Lung (tissue), 12 donors: ENCODE data around the gene AGGF1. TPM values are rescaled to one million over a fixed set of nuclear protein-coding genes. Genes with fewer than 3 reads are reported as not detected.
"Not testable (repeated sequence)": the region's sequence is repeated elsewhere in the genome, so short reads cannot be mapped to it uniquely, and the experiment has no call there.

Source experiments
- ATAC-seq: fragments of 200-7000 bp; cut with Tn5 transposase; one replicate; pipeline ENCODE4 v1.9.1; 2020; ENCODE audit warnings: moderate number of reproducible peaks; ENCODE audit not compliant: insufficient read depth, low FRiP score
- DNase-seq, 3 donors: peaks; one replicate each; pipeline ENCODE4 v3.0.0-alpha.2; 2013 to 2017
- H3K27ac ChIP-seq, 2 donors: one replicate each; pipeline ENCODE4 v1.5.1; 2013; ENCODE audit warnings: mild to moderate bottlenecking in 2 of 2, moderate library complexity in 2 of 2, control low read depth in 1 of 2, inconsistent platforms in 1 of 2, low read depth in 1 of 2, low read length in 1 of 2
- H3K27me3 ChIP-seq, 3 donors: one replicate each; pipeline ENCODE4 v1.5.1; 2013; ENCODE audit warnings: low read length in 2 of 3; ENCODE audit not compliant: control insufficient read depth in 3 of 3, insufficient read depth in 3 of 3
- H3K36me3 ChIP-seq, 4 donors: one replicate each; pipeline ENCODE4 v1.5.1; 2013; ENCODE audit warnings: low read length in 4 of 4, mild to moderate bottlenecking in 1 of 4, moderate library complexity in 1 of 4; ENCODE audit not compliant: control insufficient read depth in 4 of 4, insufficient read depth in 4 of 4
- H3K4me1 ChIP-seq, 5 donors: one replicate each; pipeline ENCODE4 v1.5.1; 2013; ENCODE audit warnings: low read length in 5 of 5, mild to moderate bottlenecking in 2 of 5, moderate library complexity in 1 of 5; ENCODE audit not compliant: control insufficient read depth in 5 of 5, insufficient read depth in 5 of 5
- H3K4me3 ChIP-seq: one replicate; pipeline ENCODE4 v1.5.1; 2013; ENCODE audit warnings: mild to moderate bottlenecking, control low read depth, moderate library complexity
- H3K9ac ChIP-seq, 2 donors: one replicate each; pipeline ENCODE4 v1.5.1; 2013; ENCODE audit warnings: low read length in 2 of 2, control low read depth in 1 of 2; ENCODE audit not compliant: insufficient read depth in 1 of 2
- H3K9me3 ChIP-seq, 4 donors: one replicate each; pipeline ENCODE4 v1.5.1; 2013; ENCODE audit warnings: low read length in 3 of 4, mild to moderate bottlenecking in 1 of 4, moderate library complexity in 1 of 4; ENCODE audit not compliant: control insufficient read depth in 4 of 4, insufficient read depth in 3 of 4
- WGBS, 2 donors: extraction: QIAGEN DNeasy Blood & Tissue Kit; methylation state at CpG; one replicate each; pipeline ENCODE4 v1.1.7; 2013; 5-methylcytosine and 5-hydroxymethylcytosine counted together
- polyA plus RNA-seq, 2 donors: library from polyadenylated mRNA; stranded (reverse); fragments of 200-250 nt; gene quantifications; one replicate each; pipeline ENCODE4 v1.2.1, GENCODE V29; 2013
- total RNA-seq, 2 donors: library from RNA; depleted of rRNA in 1 of 2; stranded (reverse); fragments of >200 nt in 1 of 2; gene quantifications; one replicate each; pipeline ENCODE4 v1.2.1, GENCODE V29; 2014 to 2021
- TF ChIP-seq, protein P1 (sequence below): IDR thresholded peaks from 2 replicates; pipeline ENCODE4 v1.5.1; 2012; ENCODE audit warnings: mild to moderate bottlenecking; ENCODE audit errors: control extremely low read depth, extremely low read depth
- donor health status: control.
- donor health status: control.
- donor health status: Bipolar disorder and iron deficiency.
- donor health status: healthy.
- donor health status: DM: yes; HTN: yes; CAD: no.

The AGGF1 gene
- total and polyA plus RNA-seq, 4 donors, result 7.7 to 29.9 (median 16.5) TPM

DNA sequence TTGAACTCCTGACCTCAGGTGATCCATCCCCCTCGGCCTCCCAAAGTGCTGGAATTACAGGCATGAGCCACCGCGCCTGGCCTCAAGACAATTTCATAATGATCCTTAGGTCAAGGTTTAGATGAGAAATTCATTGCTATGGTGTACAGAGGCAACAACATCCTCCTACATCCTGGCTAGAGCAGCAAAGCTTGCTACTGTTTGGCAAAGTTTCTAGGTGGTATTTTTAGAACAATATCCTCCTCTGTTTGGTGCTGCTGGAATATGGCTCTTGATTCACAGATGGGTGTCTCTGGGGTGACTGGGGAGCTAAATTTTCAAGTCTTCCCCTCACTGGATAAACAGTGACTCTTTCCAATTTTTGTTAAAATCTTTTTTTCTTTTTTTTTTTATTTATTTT is 46.7 kb upstream of the AGGF1 start:
- Histone ChIP-seq H3K9me3 (no peaks in the 10 kb centered on the region), H3K27ac (no peak overlapping the region), H3K27me3 (no peaks in the 10 kb centered on the region), H3K36me3 (no peaks in the 10 kb centered on the region), H3K4me1 (peaks cover 0 to 6% (median 0%) of the 10 kb centered on the region in 5 donors), H3K9ac (no peak overlapping the region), H3K4me3 (no peak overlapping the region)
- TF ChIP-seq, protein P1, sequence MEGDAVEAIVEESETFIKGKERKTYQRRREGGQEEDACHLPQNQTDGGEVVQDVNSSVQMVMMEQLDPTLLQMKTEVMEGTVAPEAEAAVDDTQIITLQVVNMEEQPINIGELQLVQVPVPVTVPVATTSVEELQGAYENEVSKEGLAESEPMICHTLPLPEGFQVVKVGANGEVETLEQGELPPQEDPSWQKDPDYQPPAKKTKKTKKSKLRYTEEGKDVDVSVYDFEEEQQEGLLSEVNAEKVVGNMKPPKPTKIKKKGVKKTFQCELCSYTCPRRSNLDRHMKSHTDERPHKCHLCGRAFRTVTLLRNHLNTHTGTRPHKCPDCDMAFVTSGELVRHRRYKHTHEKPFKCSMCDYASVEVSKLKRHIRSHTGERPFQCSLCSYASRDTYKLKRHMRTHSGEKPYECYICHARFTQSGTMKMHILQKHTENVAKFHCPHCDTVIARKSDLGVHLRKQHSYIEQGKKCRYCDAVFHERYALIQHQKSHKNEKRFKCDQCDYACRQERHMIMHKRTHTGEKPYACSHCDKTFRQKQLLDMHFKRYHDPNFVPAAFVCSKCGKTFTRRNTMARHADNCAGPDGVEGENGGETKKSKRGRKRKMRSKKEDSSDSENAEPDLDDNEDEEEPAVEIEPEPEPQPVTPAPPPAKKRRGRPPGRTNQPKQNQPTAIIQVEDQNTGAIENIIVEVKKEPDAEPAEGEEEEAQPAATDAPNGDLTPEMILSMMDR, result no peak
- WGBS, 2 donors, result 72 to 89% methylated on average over 3 of the region's 3 CpGs
- ATAC-seq (no peak), DNase-seq (no peak)

DNA sequence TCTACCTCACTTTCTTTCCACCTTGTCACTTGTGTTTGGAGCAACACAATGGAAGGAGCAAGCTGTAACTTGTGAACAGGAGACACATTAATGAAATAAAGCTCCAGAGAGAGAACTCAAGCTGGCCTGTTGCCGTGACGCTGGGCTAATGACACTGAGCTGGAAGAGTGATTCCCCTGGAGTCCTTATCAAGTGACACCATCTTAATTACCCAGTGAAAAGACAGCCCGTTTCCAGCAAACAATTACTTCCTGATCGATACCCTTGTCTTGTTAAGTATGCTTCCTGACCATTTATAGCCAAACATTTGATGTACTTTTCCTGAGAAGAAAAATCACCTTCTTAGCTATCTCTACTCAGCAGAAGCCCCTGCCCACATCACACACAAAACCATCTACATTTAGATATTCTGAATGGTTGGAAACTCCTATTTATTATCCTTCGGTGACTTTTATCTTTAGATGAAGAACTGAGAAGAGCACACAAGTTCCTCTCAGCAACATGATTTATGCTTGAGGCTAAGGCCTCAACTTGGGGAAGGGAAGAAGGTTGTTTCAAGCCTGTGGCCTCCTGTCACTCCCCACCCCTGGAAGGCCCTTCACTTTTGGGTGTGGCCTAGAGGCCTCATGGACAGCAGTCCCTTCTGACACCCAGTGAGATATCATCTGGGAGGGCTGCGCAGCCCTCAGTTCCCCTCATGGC is 43.2 kb upstream of the AGGF1 start:
- ATAC-seq, result no peak
- TF ChIP-seq, protein P1, result no peak
- 50 to 57% methylated on average over 6 of the region's 6 CpGs for WGBS, 2 donors

DNA sequence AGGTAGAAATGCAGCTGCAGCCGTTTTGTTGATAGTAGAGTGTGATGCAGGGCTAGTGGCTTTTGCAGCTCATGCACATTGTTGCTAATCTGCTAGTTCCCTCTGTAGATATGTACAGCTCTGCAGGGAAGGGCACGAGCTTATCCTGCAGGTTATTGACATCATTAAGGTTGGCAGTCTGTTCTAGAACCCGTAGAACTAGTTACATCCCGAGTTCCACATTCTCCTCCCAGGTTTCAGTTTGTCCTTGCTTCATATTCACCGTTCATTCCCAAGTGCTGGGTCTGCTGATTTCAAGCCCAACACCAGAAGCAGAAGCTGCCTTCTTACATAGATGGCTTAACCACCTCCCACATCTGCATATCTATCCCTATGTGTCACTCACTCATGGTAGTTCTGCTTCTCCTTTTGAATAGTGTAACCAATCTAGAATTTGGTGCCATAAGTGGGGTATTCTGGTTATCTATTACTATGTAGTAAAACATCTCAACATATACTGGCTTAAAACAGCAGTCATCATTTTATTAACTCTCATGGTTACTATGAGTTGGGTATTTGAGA is 39.2 kb upstream of the AGGF1 start:
- H3K4me1 ChIP-seq, result peaks cover 0 to 6% (median 0%) of the 10 kb centered on the region in 5 donors
- 72 to 84% methylated on average over 5 of the region's 5 CpGs for whole genome bisulfite sequencing, 2 donors
- H3K27me3 ChIP-seq, result no peaks in the 10 kb centered on the region
- no peaks in the 10 kb centered on the region for H3K36me3 ChIP-seq
- no peak overlapping the region for H3K4me3 ChIP-seq
- H3K9me3 ChIP-seq, result no peaks in the 10 kb centered on the region
- no peak overlapping the region for H3K9ac ChIP-seq
- H3K27ac ChIP-seq, result no peak overlapping the region
- no peak for ATAC-seq
- TF ChIP-seq, protein P1, result no peak
- no peak for DNase-seq

More for the DNA sequence above, 43.2 kb upstream of the AGGF1 start:
- H3K27me3 ChIP-seq, result no peaks in the 10 kb centered on the region
- H3K9me3 ChIP-seq, result no peaks in the 10 kb centered on the region
- DNase-seq, result peak in 2 of 3 donors; percentile 3 to 12
- no peak overlapping the region for H3K4me3 ChIP-seq
- H3K9ac ChIP-seq, result no peak overlapping the region
- peaks cover 0 to 6% (median 0%) of the 10 kb centered on the region in 5 donors for H3K4me1 ChIP-seq
- H3K27ac ChIP-seq, result no peak overlapping the region
- no peaks in the 10 kb centered on the region for H3K36me3 ChIP-seq

DNA sequence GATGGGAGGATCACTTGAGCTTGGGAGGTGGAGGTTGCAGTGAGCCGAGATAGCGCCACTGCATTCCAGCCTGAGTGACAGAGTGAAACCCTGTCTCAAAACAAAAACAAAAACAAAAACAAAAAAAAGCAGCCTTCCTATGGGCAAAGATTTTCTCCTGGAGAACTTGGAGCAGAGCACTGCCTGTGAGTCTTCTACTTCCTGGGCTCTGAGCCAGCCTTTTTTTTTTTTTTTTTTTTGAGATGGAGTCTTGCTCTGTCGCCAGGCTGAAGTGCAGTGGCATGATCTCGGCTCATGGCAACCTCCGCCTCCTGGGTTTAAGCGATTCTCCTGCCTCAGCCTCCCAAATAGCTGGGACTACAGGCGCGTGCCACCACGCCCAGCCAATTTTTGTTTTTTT is 36.8 kb upstream of the AGGF1 start:
- ATAC-seq, H3K36me3 ChIP-seq, H3K27ac ChIP-seq, DNase-seq, H3K9me3 ChIP-seq, H3K4me1 ChIP-seq, H3K4me3 ChIP-seq, H3K9ac ChIP-seq, H3K27me3 ChIP-seq: not testable (repeated sequence)
- 88 to 97% methylated on average over 9 of the region's 9 CpGs for WGBS, 2 donors
